Stimulated activated naive CD4-positive, alpha-beta T cell (primary cell): ENCODE results near the gene CDK11B.
"Not testable (repeated sequence)": the region's sequence is repeated elsewhere in the genome, so short reads cannot be mapped to it uniquely, and the experiment has no call there.

Source experiments
- DNase-seq, 6 experiments: peaks; one replicate each; lab custom pipeline; 2025; lab: John Stamatoyannopoulos, UW

Gene CDK11B

DNA sequence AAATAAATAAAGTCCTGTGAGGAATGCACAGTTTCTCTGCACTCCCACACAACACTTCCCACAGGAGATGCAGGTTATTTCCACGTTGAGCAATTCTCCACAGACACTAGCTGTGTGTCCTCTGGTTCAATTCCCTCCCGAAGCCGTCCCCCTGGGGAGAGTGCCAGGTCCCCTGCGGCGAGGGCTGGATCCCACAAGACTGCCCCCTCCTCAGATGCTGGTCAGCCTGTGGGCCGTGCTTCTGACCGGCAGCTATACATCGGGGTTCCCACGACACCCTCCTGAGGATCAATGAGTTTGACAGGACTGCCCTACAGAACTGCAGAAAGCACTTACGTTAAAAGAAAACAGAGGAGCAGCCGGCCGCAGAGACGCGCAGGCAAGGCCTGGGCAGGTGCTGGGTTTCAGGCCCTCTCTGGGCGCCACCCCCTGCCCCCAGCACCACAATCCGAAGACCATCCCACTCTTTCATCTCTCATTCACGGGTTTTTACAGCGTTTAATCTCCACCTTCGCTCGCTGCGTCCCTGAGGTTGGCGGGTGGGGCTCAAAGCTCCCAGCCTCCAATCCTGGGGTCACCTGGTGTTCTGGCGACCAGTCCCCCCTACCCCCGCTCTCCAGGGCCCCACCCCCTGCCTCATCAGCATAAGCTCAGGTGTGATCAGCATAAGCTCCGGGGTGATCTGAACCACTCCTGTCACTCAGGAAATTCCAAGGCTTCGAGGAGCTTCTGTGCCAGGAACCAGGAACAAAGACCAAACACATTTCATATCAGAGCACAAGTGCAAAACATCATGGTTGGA, 24.5 kb upstream of the CDK11B start:
- DNase-seq, result no peak

DNA sequence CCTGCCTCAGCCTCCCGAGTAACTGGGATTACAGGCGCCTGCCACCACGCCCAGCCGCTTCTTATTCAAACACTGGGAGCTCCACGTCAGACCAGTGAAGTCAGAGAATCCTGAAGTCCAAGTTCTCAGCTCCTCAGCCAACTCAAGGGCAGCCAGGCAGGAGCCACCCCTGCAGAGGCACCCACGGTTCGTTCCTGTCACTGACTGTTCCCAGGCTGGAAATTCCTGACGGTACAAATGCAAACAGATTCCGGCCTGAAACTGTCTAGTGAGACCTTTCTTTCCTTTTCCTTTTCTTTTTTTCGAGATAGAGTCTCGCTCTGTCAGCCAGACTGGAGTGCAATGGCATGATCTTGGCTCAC, 22.1 kb upstream of the CDK11B start:
- DNase-seq, result no peak

DNA sequence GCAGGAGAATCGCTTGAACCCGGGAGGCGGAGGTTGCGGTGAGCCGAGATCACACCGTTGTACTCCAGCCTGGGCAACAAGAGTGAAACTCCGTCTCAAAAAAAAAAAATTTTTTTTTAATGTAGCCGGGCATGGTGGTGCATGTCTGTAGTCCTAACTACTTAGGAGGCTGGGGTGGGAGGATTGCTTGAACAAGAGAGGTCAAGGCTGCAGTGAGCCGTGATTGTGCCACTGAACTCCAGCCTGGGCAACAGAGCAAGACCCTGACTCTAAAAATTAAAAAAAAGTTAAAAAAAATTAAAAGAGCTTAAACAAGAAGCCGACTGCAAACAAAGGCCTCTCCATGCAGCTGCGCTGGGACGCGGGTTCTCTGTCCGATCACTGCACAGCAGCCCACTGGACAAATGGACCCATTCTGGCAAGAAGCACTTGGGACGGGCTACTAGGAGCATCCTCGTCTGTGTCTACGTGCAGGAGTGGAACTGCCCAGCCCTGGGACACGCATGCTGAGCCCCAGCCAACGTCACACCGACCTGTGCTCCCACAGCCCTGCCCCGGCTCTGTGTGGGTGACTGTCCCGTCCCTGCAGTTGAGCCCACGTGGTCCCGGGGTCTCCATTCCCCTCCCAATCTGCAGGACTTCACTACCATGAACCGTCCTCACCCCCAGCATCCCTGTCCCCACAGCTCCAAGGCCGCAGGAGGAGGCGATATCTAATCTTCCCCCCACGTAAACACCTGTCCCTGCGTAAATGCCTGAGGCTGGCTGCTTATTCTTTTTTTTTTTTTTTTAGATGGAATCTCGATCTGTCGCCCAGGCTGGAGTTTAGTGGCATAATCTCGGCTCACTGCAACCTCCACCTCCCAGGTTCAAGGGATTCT, 21.5 kb upstream of the CDK11B start:
- no peak for DNase-seq

DNA sequence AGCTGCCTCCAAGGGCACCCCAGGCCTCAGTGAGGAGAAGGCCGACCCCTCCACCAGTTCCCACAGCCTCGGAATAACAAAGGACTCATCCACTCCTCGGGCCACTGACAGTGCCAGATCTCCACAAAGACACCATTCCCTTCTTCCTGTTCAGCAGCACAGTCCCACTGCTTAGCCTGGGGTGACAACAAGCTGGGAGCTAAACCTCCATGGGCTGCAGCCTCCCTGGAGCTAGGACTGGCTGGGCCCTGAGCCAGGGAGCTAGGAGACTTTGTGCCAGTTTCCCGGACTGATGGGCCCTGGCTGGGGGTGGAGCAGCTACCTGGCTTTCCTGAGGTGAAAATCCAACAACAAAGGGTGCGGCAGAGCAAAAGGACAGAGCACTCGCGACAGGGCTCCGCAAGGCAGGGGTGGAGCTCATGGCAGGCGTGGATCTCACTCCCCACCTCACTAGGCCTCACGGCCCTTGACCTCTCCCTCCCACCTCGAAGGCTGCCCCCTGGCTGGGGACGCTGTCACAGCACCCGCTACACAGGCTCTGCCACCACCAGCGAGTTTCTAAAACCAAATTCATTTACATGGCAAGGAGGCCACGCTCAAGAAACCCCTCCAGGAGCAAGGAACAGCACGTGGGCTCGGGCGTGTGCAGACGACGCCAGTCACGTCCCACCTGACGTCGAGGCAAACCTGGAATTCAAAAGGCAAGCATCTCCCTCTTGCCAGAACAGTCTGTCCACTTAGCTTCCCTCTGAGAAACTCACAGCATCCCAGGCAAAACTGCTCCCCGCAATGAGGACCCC, 20.0 kb upstream of the CDK11B start:
- DNase-seq, result peak in 5 of 6 experiments; percentile 13 to 56 (median 37)

DNA sequence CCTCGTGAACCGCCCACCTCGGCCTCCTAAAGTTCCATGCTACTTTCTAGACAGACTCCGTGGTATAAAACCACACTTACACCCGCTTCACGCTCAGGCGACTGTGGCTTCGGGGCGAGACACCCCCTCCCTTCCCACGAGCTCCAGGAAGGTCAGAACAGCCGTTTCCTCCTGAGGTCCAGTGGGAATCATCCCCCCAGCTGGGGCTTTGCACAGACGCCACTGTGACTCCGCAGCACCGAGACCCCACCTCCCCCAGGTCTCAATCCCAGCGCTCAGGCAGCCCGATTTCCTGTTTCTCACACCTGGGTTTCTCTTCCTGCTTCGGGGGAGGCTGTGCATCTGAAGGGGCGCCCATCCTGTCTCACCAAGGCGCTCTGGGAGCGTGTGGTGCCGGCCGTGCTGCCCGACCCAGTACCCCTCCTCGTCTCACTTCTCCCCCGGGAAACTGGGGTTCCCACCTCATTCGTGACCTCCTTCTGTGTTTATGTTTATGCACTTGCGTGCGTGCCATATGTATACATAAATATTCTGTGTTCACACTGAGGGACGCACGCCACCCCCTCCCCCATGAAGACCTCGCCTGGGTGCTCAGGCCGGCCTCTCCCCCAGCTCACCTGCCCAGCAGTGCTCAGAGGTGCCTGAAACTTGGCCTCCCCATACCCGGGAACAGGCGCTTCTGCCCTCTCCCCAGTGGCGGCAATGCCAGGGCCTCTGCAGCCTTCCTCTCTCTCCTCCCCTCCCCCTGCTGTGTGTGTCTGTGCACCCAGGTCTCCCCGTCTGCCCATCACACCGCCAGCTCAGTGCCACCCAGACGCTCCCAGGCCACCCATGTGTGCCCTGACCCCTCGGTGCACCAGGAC, 19.1 kb upstream of the CDK11B start:
- peak; percentile 30 to 61 (median 37) for DNase-seq

DNA sequence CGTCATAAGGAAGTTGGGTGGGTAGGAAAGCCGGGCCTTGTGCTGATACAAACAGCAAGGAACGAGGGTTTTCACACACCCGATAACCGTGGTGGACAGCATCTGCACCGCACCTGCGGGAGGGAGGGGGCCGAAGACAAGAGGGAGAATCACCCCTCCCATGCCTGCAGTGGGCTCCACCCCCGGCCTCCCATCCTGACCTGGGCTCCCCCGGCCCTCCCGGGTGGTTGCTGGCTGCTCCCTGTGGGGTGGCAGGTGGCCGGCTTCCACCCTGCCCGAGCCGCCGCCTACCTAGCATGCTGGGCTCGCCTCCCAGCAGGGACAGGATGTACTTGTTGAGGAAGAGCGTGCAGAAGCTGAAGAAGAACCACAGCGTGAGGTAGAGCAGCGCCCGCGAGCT, 17.3 kb upstream of the CDK11B start:
- not testable (repeated sequence) for DNase-seq

DNA sequence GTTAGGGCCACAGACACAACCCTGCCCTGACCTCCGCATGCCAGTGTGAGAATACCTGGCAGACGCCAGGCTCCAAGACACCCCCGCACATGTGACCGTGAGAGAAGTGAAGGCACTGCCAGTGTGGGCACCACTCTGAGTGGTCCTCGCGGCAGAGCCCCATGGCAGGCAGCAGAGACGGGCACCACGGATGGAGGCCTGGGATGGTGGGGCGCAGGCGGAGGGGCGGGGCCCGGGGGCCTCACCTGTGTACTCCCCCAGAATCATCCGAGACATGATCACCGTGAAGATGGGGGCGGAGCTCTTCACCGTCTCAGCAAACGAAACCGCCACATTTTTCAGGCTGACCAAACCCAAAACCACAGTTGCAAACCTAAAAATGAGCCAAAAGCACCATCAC, 16.4 kb upstream of the CDK11B start:
- not testable (repeated sequence) for DNase-seq

DNA sequence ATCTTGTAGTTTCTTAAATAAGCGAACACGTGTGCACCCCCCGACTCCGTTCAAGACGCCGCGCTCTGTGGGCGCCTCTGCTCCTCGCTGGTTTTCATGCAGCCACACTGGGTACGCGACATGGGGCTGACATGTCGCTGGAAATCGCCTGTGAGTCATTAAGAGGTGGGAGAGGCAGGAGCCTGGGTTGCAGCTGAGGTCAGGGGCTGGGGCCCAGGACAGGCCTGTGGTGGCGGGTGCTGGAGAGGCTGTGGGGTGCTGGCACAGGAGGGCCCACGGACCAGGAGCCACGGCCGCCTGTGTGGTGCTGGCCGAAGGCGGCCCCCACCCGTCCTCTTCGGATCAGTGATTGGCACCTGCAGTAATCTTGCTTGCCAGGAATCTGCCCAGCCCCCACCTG, 16.0 kb upstream of the CDK11B start:
- not testable (repeated sequence) for DNase-seq

DNA sequence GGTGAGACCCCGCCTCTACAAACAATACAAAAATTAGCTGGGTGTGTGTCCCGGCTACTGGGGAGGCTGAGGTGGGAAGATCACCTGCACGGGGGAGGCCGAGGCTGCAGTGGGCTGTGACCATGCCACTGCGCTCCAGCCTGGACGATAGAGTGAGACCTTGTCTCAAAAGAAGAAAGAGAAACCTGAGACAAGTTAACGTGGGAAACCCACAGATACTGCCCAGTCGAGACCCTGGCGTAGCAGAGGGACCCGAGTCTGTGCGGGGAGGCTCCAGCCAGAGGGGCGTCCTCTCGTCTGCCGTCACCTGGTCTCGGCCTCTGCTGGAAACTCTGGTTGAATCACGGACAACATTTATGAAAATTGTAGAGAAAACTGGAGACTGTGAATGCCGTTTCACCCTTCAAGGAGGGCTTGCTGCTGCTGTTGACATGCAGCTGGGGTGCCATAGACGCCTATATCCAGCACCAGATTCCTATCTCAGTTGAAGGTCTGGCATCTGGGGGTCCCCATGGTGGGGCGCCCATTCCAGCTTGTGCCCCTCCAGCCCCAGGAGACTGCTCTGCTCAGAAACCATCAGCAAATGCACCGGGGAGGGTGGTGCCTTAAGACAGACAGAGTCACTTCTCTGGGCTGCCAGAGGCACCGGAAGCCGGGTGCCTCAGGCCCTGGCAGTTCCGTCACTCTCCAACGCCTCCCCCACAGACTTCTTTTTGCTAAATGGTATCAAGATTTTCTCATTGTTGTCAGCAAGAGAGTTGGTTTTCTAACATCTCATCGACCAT, 13.6 kb upstream of the CDK11B start:
- DNase-seq, result no peak

DNA sequence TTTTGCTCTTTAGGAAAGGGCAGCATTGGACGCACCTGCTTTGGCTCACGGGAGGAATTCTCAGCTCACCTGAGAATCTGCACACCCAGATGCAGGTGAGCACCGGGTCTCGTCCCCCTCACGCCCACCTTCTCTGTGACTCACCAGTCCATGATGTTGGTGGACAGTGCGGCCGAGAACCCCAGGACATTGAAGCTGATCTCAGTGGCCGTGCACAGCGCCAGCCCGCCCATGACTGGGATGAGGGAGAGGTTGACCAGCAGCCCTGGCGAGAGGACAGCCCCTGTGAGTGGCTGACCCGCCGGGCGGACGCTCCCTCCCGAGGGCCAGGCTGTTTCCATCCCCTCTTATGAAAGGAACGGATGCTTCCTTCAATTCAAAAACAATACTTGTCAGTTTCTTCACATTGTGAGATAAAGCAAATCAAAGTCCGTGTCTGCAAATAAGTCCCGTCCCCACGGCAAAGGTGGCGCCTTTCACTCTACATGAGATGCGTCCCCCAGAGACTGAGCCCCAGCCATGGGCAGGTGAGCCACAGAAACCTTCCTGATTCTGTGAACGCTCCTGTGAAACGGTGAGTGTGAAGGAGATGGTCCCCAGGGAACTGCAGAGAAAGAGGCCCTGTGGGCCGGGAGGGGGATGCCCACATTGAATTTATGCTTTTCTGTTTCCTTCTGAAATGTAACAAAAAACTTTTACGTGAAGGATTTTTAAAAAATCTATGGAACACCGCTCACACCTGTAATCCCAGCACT, 12.7 kb upstream of the CDK11B start:
- DNase-seq, result no peak

DNA sequence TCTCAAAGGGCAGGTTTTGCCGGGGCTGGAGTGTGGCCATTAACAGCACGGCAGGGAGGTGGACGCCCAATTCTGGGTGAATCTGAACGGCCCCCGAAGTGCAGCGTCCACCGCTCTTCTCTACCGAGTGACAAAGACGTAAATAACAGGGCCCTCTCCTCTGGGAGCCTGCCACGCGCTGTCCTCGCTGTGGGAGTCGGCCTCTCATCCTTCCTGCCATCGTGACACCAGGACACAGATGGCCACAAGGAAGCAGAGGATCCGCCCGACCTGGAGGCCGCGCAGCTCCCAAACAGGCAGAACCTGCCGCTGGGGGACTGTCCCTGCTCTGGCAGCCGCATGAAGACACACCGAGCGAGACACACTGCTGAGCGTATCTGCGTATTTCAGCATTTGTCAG, 12.1 kb upstream of the CDK11B start:
- DNase-seq, result no peak

DNA sequence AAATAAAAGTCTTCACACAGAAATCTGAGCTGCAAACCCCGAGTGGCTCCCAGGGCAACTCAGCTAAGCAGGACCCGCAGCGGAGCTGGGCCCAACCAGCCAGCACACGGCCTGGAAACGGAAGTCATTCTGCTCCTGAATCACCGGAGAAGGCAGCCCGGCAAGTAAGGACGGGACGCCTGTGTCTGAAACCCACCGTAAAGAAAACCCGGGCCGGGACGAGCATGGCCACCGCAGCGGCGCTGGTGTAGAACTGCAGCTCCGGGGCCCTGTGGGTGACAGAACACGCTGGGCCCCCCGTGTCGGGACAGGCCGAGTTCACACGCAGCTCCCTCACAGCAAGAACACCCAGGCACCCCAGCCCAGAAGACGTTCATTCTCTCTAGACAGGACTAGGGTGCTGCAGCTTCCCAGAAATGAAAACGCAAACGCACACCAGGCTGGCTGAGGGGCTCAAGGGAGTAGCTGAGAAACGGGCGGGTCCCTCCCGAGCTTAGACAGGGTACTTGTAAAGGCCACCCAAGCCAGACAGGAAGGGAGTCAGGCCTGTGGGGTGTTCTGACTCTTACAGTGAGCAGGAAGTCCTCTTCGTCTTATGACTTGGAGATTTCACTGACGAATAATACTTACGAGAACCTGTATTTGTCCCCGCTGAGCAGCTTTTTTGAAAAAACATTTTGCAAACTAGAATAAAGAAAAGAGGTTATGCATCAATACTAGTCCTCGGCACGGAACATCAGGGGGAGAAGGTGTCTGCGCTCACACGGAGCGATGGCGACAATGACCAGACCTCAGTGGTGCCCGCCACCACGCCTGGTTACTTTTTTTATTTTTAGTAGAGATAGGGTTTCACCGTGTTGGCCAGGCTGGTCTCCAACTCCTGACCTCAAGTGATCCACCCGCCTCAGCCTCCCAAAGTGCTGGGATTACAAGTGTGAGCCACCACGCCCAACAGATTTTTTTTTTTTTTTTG, 10.9 kb upstream of the CDK11B start:
- DNase-seq, result no peak

DNA sequence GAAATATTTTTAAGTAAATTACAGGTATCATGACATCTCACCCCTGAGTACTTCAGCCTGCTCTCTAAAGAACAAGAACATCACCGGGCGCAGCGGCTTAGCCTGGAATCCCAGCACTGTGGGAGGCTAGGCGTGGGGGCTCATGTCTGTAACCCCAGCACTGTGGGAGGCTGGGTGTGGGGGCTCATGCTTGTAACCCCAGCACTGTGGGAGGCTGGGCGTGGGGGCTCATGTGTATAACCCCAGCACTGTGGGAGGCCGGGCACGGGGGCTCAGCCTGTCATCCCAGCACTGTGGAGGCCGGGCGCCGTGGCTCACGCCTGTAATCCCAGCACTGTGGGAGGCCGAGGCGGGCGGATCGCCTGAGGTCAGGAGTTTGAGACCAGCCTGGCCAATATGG, 7.7 kb upstream of the CDK11B start:
- DNase-seq, result no peak

DNA sequence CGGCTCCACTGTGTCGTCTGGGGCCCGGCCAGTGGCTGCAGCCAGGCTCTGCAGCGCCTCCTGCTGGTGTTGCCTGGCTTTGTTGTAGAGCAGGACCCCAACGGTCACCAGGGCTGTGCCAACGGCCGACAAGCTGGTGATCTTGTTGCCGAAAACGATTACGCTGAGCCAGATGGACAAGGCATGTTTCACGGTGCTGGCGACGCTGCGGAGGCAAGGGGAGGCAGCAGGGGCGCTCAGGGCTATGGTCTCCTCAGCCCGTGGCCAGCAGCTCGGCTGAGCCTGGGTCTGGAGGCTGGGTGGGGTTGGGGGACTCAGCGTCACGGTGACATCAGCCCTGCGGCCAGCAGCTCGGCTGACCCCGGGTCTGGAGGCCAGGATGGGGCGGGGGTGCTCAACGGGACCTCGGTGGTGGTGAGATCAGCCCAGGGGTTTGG, 7.0 kb upstream of the CDK11B start:
- DNase-seq, result peak in 2 of 6 experiments; percentile 10 to 19

DNA sequence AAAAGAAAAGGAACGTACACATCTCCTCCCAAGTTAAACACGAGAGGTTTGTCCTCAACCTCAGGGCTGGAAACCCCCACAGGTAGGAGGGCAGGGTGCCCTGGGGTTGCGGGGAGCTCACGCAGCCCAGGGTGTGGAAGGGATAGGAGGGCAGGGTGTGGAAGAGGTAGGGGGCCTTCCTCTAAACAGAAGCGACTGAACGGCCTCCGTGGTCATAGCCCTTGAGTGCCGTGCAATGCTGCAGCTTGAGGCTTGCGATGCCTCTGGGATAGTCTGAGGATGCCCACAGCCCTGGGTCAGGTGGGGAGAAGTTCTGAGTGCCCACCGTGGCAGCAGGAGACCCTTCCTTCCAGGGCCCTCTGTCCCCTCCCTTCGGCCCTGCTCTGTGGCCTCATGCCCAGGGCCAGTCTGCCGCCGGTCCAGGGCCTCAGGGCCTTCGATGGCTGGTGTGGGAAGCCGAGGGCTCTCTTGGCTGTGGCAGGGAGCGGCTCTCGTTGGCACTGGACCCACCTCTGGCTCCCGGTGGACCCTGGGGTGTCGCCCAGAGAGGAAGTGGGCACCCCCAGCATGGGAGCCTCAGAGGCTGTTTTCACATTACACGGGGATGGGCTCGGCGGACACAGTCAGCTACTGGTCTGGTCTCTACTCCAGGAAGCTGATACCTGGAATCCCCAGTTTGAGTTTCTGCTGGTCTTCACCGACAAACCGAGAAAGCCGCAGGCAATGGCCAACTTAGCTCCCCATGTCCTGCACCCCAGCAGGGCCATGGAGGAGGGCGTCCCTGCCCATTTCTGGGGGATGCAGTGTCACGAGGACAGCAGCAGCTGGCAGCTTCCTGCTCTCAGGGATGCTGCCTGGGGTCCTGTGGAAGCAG, 6.4 kb upstream of the CDK11B start:
- DNase-seq, result no peak

DNA sequence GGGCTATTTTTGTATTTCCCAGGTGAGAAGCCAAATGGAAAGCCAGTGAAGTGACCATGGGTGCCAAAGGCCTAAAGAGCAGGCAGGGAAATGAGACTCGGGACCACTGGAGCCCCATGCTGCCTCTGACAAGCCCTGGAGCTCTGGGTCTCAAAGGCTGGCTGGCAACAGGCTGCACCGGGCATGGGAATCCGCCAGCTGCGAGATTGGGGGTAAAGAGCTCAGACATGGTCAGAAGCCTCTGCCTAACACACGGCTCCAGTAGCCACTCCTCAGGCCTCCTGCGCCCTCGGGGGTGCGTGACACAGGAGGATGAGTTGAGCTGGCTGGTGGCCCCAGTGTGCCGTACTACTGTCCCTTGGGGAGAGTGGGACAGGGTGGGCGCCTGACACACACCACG, 5.5 kb upstream of the CDK11B start:
- not testable (repeated sequence) for DNase-seq

DNA sequence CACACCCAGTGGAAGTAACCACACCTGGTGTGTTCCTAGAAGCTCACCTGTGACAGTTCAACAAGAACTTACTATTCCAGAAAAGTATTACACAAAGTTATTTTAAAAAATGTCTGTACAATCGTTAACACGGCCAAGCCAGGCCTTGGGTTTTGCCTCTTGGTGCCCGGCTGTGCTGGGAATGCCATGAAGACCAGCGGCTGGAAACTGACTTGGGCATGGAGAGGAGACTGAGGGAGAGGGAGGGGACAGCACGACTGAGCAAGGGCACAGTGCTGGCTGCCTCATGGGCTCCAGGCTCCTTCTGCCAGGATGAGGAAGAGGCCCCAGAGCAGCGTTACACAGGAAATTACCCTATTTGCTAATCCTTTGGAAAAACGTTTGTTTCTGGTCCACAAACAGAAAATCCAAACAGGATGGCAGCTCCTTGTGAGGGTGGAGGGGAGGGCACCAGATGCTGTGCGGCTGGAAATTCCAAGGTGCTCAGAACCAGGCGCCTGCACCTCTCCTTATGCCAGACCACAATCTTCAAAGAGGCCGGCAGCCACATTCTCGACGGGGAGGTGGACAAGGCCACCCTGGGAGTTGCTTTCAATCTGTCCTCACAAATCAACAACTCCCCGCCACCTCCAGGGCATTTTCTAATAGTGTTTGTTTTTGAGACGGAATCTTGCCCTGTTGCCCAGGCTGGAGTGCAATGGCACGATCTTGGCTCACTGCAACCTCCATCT, 4.2 kb upstream of the CDK11B start:
- DNase-seq, result not testable (repeated sequence)
